Upper lobe of right lung (tissue), 1 donor: ENCODE results near the gene DYNAP. TPM values are rescaled to one million over a fixed set of nuclear protein-coding genes. Genes with fewer than 3 reads are reported as not detected.

Experiments
- ATAC-seq: fragments of 200-7000 bp; cut with Tn5 transposase; one replicate; pipeline ENCODE4 v1.9.1; 2020; ENCODE audit warnings: mild to moderate bottlenecking, moderate library complexity
- DNase-seq: peaks from one replicate; pipeline ENCODE4 v3.0.0-alpha.2; 2020
- H3K27ac ChIP-seq: fragments of 200-600 bp; one replicate; pipeline ENCODE4 v1.8.0; 2022
- H3K27me3 ChIP-seq: fragments of 200-600 bp; one replicate; pipeline ENCODE4 v1.8.0; 2022; ENCODE audit warnings: mild to moderate bottlenecking
- H3K36me3 ChIP-seq: fragments of 200-600 bp; one replicate; pipeline ENCODE4 v1.8.0; 2022
- H3K4me1 ChIP-seq: fragments of 200-600 bp; one replicate; pipeline ENCODE4 v1.8.0; 2022
- H3K4me3 ChIP-seq: fragments of 200-600 bp; one replicate; pipeline ENCODE4 v1.8.0; 2022; ENCODE audit warnings: mild to moderate bottlenecking
- H3K9me3 ChIP-seq: fragments of 200-600 bp; one replicate; pipeline ENCODE4 v1.8.0; 2022
- intact Hi-C: fragments of 100-400 bp; cut with DNase I; formaldehyde crosslinking; loops from one replicate; pipeline ENCODE4 v1.11.0; 2022
- long read RNA-seq: library from polyadenylated mRNA; unstranded; transcript quantifications from one replicate; pipeline ENCODE4 v2.0.0, GENCODE V29; 2021
- total RNA-seq: library from RNA; stranded (reverse); fragmentation: NEBNext Ultra II Directional; extraction: Animal tissue kit (Norgen Biotek cat#: 25700); gene quantifications from one replicate; pipeline ENCODE4 v1.2.1, GENCODE V29; 2021
- TF ChIP-seq, protein P1 (sequence below): fragments of 200-600 bp; IDR thresholded peaks from one replicate; pipeline ENCODE4 v1.8.0; 2022; ENCODE audit warnings: antibody characterized with exemption
- donor health status: DM: no; HTN: yes; CAD: no; lungs with severe emphysema.

Gene DYNAP, protein sequence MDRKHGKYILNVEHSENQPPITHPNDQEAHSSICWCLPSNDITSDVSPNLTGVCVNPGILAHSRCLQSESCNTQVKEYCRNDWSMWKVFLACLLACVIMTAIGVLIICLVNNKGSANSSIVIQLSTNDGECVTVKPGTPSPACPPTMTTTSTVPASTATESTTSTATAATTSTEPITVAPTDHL
- not detected for total RNA-seq
- long read RNA-seq: 0 reads

DNA sequence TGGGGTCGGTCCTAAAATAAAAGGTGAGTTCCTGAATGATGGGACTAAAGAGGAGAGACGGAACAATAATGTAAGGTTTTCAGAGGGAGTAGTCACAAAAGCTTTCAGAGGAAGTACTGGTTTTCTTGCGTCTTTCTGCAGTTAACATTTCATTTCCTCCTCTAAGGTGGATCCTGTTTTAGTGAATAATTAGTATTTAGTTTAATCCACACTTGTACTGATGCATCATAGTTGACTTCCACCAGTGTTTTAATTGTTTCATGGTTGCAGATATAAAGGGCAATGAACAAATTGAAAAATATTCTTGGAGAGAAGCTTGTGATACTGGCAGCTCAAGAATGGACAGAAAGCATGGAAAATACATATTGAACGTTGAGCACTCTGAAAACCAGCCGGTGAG lies at the start of gene DYNAP:
TSS of gene DYNAP (plus strand) at position 301 of the 400 bp plus-strand sequence. CDS start at position 339, 38 bp downstream.
- Histone ChIP-seq H3K36me3 (no peaks in the 10 kb centered on the region), H3K27ac (no peak within 1 kb of the TSS), H3K9me3 (no peaks in the 10 kb centered on the region), H3K4me1 (no peaks in the 10 kb centered on the region), H3K4me3 (no peak within 1 kb of the TSS), H3K27me3 (no peaks in the 10 kb centered on the region)
- ATAC-seq (no peak), DNase-seq (no peak)
- intact Hi-C loops: no loop called here
- TF ChIP-seq, protein P1, sequence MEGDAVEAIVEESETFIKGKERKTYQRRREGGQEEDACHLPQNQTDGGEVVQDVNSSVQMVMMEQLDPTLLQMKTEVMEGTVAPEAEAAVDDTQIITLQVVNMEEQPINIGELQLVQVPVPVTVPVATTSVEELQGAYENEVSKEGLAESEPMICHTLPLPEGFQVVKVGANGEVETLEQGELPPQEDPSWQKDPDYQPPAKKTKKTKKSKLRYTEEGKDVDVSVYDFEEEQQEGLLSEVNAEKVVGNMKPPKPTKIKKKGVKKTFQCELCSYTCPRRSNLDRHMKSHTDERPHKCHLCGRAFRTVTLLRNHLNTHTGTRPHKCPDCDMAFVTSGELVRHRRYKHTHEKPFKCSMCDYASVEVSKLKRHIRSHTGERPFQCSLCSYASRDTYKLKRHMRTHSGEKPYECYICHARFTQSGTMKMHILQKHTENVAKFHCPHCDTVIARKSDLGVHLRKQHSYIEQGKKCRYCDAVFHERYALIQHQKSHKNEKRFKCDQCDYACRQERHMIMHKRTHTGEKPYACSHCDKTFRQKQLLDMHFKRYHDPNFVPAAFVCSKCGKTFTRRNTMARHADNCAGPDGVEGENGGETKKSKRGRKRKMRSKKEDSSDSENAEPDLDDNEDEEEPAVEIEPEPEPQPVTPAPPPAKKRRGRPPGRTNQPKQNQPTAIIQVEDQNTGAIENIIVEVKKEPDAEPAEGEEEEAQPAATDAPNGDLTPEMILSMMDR: no peak

DNA sequence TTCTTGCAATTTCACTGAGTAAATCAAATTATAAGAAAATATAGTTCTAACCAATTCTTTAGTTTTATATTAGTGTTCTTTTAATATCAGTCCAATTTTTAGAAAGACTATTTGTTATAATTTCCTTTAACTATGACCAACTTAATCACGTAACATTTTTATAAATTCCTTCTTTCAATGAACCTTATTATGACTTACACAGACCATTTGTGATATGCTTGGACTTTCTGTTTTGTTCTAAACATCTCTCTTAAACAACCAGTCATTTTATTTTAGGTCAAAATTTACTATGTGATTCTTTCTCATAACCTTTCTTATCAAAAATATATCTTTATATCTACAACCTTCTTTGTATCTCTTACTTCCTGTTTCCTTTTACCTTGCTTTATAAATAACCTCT lies 39.5 kb upstream of the DYNAP start:
- intact Hi-C loops: no loop called here
- DNase-seq: no peak
- Histone ChIP-seq H3K4me1 (no peaks in the 10 kb centered on the region), H3K27me3 (no peaks in the 10 kb centered on the region), H3K36me3 (no peaks in the 10 kb centered on the region), H3K4me3 (no peak overlapping the region), H3K9me3 (peaks cover 5% of the 10 kb centered on the region), H3K27ac (no peak overlapping the region)
- no peak for ATAC-seq
- TF ChIP-seq, protein P1: no peak

DNA sequence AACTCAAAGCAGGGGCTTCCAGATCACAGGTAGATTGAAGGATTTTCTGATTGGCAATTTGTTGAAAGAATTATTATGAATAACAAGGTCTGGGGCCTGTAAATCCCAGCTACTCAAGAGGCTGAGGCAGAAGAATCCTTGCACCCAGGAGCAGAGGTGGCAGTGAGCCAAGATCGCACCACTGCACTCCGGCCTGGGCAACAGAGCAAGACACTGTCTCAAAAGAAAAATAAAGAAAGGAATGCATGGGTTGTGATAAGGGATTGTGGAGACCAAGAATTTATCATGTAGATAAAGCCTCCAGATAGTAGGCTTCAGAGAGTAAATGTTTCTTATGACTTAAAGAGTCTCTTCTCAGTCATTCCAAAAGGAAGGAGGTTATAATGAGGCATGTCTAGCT lies 35.8 kb upstream of the DYNAP start:
- intact Hi-C loops: no loop called here

DNA sequence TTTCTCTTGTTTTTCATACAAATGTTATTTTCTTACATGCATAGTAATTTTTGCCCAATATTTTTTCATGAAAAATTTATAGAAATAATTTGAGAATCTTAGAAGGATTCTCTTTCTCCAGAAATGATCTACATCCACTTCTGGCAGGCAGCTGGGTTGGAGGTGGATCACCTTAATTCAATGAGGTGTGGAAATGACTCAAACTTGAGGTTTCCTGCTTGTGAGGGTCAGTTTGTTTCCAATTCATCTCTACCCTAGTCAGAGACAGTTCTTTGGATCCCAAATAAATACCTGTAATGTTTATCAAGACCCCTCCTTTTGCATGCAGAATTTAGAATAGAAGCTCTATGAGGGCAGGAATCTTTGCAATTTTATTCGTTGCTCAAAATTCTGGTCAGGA lies 35.0 kb upstream of the DYNAP start:
- DNase-seq (no peak), ATAC-seq (no peak)
- intact Hi-C loops: no loop called here
- peaks cover 5% of the 10 kb centered on the region for H3K9me3 ChIP-seq
- TF ChIP-seq, protein P1: no peak
- no peaks in the 10 kb centered on the region for H3K27me3 ChIP-seq
- H3K4me1 ChIP-seq: no peaks in the 10 kb centered on the region
- no peaks in the 10 kb centered on the region for H3K36me3 ChIP-seq
- no peak overlapping the region for H3K4me3 ChIP-seq
- H3K27ac ChIP-seq: no peak overlapping the region

More for the DNA sequence above, 35.8 kb upstream of the DYNAP start:
- ATAC-seq (no peak), DNase-seq (no peak)
- no peaks in the 10 kb centered on the region for H3K27me3 ChIP-seq
- H3K27ac ChIP-seq: no peak overlapping the region
- no peak overlapping the region for H3K4me3 ChIP-seq
- TF ChIP-seq, protein P1: no peak
- no peaks in the 10 kb centered on the region for H3K36me3 ChIP-seq
- H3K4me1 ChIP-seq: no peaks in the 10 kb centered on the region
- H3K9me3 ChIP-seq: peaks cover 5% of the 10 kb centered on the region

DNA sequence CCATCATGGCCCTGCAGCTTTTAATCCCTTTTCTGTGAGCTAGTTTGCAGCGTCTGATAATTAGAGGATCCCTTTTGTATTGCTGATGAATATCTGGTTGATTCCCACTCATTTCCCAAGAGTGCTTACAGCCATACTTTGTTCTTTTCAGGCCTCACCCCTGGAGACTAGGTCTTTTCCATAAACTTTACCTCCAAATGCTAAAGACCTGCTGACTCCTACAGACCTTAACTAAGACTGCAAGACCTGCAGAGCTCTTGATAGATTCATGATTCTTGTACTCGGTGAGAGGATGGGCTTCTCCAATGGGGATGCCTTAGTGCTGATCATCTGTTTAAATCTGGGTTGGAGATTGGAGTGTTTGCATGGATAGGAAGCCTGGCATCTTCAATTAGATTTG lies 33.1 kb upstream of the DYNAP start:
- intact Hi-C loops: no loop called here
- Histone ChIP-seq H3K27ac (no peak overlapping the region), H3K4me1 (no peaks in the 10 kb centered on the region), H3K9me3 (no peaks in the 10 kb centered on the region), H3K36me3 (no peaks in the 10 kb centered on the region), H3K4me3 (no peak overlapping the region), H3K27me3 (no peaks in the 10 kb centered on the region)
- TF ChIP-seq, protein P1: no peak
- ATAC-seq (no peak), DNase-seq (no peak)
